K562 (cell line): Measurements from ENCODE around the gene EFEMP2. TPM values are rescaled to one million over a fixed set of nuclear protein-coding genes. Genes with fewer than 3 reads are reported as not detected.

Experiments
- CLOCK ChIP-seq: fragments of 250-450 bp; sonication (Bioruptor Pico); IDR thresholded peaks from 2 replicates; pipeline ENCODE4 v1.4.0; 2020; ENCODE audit warnings: mild to moderate bottlenecking, moderate library complexity, borderline replicate concordance
- CTCF ChIP-seq, 3 experiments: IDR thresholded peaks in 2 of 3; conservative IDR thresholded peaks in 1 of 3; 2 replicates each; pipeline ENCODE4 v1.5.1; 2011 to 2012; ENCODE audit warnings: low read length in 3 of 3, mild to moderate bottlenecking in 3 of 3, control low read depth in 2 of 3, improper control_type of control experiment in 1 of 3, inconsistent platforms in 1 of 3, low read depth in 1 of 3, mixed read lengths in 1 of 3, moderate library complexity in 1 of 3; ENCODE audit not compliant: insufficient read depth in 2 of 3
- GTF3C2 ChIP-seq: IDR thresholded peaks from 3 replicates; pipeline ENCODE4 v1.6.1; 2011; ENCODE audit warnings: borderline replicate concordance, mild to moderate bottlenecking, moderate library complexity; ENCODE audit not compliant: insufficient read length; ENCODE audit errors: extremely low read depth
- ID3 ChIP-seq, 2 experiments: fragments of 250-450 bp in 1 of 2; fragments of 450-650 bp in 1 of 2; sonication (Bioruptor Pico) in 1 of 2; IDR thresholded peaks; 2 replicates each; pipeline versions ENCODE4 v1.6.1 to v1.8.0; 2016 to 2021; ENCODE audit warnings: mild to moderate bottlenecking in 2 of 2, moderate library complexity in 2 of 2, missing compliant biosample characterization in 1 of 2, missing genetic modification characterization in 1 of 2
- RAD21 ChIP-seq, 2 experiments: fragments of 250-450 bp in 1 of 2; fragments of 450-650 bp in 1 of 2; sonication (Bioruptor Pico) in 1 of 2; formaldehyde crosslinking in 1 of 2; IDR thresholded peaks in 1 of 2; conservative IDR thresholded peaks in 1 of 2; 2 replicates each; pipeline versions ENCODE4 v1.4.0 to v1.8.0; 2020 to 2022; ENCODE audit warnings: mild to moderate bottlenecking in 2 of 2, moderate library complexity in 1 of 2
- RNF219 ChIP-seq: fragments of 250-450 bp; sonication (Bioruptor Pico); IDR thresholded peaks from 2 replicates; pipeline ENCODE4 v1.5.0; 2022; ENCODE audit warnings: mild to moderate bottlenecking
- U2AF2 ChIP-seq: fragments of 200-400 bp; formaldehyde crosslinking; optimal IDR thresholded peaks from 2 replicates; pipeline ENCODE3; 2017; ENCODE audit warnings: low read depth, mild to moderate bottlenecking, low read length
- polyA plus RNA-seq, 8 experiments: library from polyadenylated mRNA; depleted of rRNA in 4 of 8; stranded (reverse) in 5 of 8; unstranded in 3 of 8; fragments of >200 nt; fragmentation: Nextera tagmentation in 2 of 8; fragmentation: Illumina TruSeq in 1 of 8; extraction: Ambion mirVana in 2 of 8; extraction: Trizol in 1 of 8; gene quantifications; 2 replicates each; pipeline versions ENCODE4 v1.2.1 to v1.2.3, GENCODE V29; 2011 to 2014; ENCODE audit warnings: inconsistent platforms in 1 of 8, missing spikeins in 1 of 8
- total RNA-seq, 7 experiments: library from RNA; depleted of rRNA in 6 of 7; stranded (reverse); fragments of >200 nt in 6 of 7; fragmentation: Illumina TruSeq in 2 of 7; extraction: Trizol in 2 of 7; gene quantifications; 2 replicates each; pipeline versions ENCODE4 v1.2.1 to v1.2.3, GENCODE V29; 2011 to 2021; ENCODE audit warnings: low replicate concordance in 1 of 7

The EFEMP2 gene
- total and polyA plus RNA-seq, 9 of the 15 experiments (the other 6 are each of a cell fraction or from before 2014, with no cell fraction given), result 0.07 to 2.9 (median 0.69) TPM; not detected in 1

- TF ChIP-seq RNF219 (CRISPR knock-in tag) (no peak), U2AF2 (no peak), ID3 (CRISPR knock-in tag; IDR thresholded peaks at IDR 0.05) (no peak), ID3 (tag; IDR thresholded peaks at IDR 0.05) (peak; percentile 44; the same call in 1 of the 2 replicates), GTF3C2 (no peak), CLOCK (CRISPR knock-in tag) (no peak), CTCF (IDR thresholded peaks at IDR 0.05 in 2 of 3, conservative IDR thresholded peaks at IDR 0.05 in 1 of 3; ENCODE audit: insufficient read depth in 2 of 3, low read depth in 1 of 3, low read length in 3 of 3) (no peak), RAD21 (CRISPR knock-in tag; conservative IDR thresholded peaks at IDR 0.05 in 1 of 2, IDR thresholded peaks at IDR 0.05 in 1 of 2) (0 out of 4 replicates have a peak, but pooled peaks of 1 of the 2 experiments have one; percentile 7)
Observed at GRCh38 chr11:65900125-65900898, 27.7 kb upstream of the EFEMP2 start, which contains the start of gene FOSL1 (continued).
